Activated naive CD4-positive, alpha-beta T cell treated with anti-CD3 and anti-CD28 coated beads for 36 hours (primary cell): Measurements from ENCODE around the gene CDK12. TPM values are rescaled to one million over a fixed set of nuclear protein-coding genes. Genes with fewer than 3 reads are reported as not detected.

ENCODE experiments used
- CTCF ChIA-PET: fragments of 350-600 bp; sonication (Branson Sonifier 250); formaldehyde crosslinking; loops from one replicate; lab custom pipeline; 2021; ENCODE audit warnings: antibody characterized with exemption; lab: Charles Lee
- DNase-seq: peaks from one replicate; pipeline ENCODE4 v3.0.0-alpha.2; 2020
- H3K27ac Mint-ChIP-seq: one replicate; pipeline ENCODE4 v1.8.0; 2021; ENCODE audit warnings: mild to moderate bottlenecking, mixed read lengths
- H3K27me3 Mint-ChIP-seq: one replicate; pipeline ENCODE4 v1.8.0; 2021; ENCODE audit warnings: low read depth, mixed read lengths
- H3K36me3 Mint-ChIP-seq: one replicate; pipeline ENCODE4 v1.8.0; 2021; ENCODE audit warnings: low read depth, mixed read lengths
- H3K4me1 Mint-ChIP-seq: one replicate; pipeline ENCODE4 v1.8.0; 2021; ENCODE audit warnings: low read depth, mixed read lengths
- H3K4me3 Mint-ChIP-seq: one replicate; pipeline ENCODE4 v1.8.0; 2021; ENCODE audit warnings: mild to moderate bottlenecking, moderate library complexity, mixed read lengths
- H3K9me3 Mint-ChIP-seq: one replicate; pipeline ENCODE4 v1.8.0; 2021; ENCODE audit warnings: mixed read lengths
- intact Hi-C: fragments of 100-400 bp; cut with micrococcal nuclease; formaldehyde crosslinking; loops from one replicate; pipeline ENCODE4 v1.15.1; 2023
- total RNA-seq, 2 experiments: library from RNA; stranded (reverse); gene quantifications; one replicate each; pipeline ENCODE4 v1.2.3, GENCODE V29; 2021

CDK12 gene
- total RNA-seq, 2 experiments from 2014 or later = 49.8 to 51.0 TPM

- Mint-ChIP-seq H3K27ac (no peak overlapping the region), H3K36me3 (peaks cover 21% of the 10 kb centered on the region), H3K4me1 (no peaks in the 10 kb centered on the region), H3K9me3 (no peaks in the 10 kb centered on the region), H3K27me3 (no peaks in the 10 kb centered on the region), H3K4me3 (no peak overlapping the region)
- CTCF ChIA-PET = interaction anchor here (9.6 kb wide), 1 partner anchor 67 kb away, joined by 110 read pairs; no protein-coding TSS in a partner anchor
- DNase-seq = no peak
- intact Hi-C loops = no loop called here
Observed at GRCh38 chr17:39555368-39555767, 94.1 kb downstream of the CDK12 start.

DNA sequence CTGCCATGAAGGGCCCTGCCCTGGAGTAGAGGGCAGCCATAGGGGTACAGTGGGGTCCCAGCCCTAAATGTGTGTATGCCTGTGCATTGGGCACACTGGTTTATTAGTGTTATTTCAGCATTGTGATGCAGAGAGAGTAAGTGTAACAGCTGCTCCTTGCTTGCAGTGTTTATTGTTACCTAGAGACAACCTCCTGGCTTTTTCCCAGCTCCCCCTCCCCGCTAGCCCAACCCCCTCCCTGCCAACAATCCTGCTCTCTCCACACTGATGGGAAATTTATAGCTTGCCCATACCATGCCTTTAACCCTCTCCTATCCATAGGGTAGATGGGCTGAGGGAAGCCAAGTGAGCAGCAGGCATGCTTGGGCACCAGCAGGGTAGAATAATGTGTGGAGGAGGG is 95.1 kb downstream of the CDK12 start:
- Mint-ChIP-seq H3K36me3 (peaks cover 16% of the 10 kb centered on the region), H3K27ac (no peak overlapping the region), H3K27me3 (no peaks in the 10 kb centered on the region), H3K4me3 (no peak overlapping the region), H3K9me3 (no peaks in the 10 kb centered on the region), H3K4me1 (no peaks in the 10 kb centered on the region)
- DNase-seq = no peak
- intact Hi-C loops = no loop called here
- CTCF ChIA-PET = interaction anchor here (0.9 to 1.5 kb wide), 2 partner anchors 15 to 63 kb away, joined by 3 to 5 read pairs; no protein-coding TSS in a partner anchor

DNA sequence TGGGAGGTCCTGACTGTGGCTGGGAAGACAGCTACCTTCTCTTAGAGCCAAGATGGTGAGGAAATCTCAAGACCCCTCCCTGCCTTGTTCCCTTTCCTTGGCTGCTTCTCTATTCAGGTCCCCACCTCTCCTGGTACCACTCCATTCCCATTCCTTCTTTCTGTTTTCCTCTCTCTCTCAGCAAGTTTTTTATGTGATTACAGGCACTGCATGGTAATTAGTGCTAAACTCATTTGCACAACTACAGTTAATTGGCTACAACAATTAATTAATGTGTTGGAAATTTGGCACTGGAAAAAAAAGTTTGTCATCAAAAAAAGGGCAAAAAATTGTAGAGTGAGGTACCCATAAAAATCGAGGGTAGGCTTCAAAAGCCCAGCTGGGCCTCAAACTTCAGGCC is 101.1 kb downstream of the CDK12 start:
- H3K27me3 Mint-ChIP-seq = no peaks in the 10 kb centered on the region

GRCh38 chr17:39562976-39563375 is 101.7 kb downstream of the CDK12 start:
- Mint-ChIP-seq H3K36me3 (peaks cover 22% of the 10 kb centered on the region), H3K9me3 (no peaks in the 10 kb centered on the region), H3K27me3 (no peaks in the 10 kb centered on the region), H3K4me3 (no peak overlapping the region), H3K27ac (no peak overlapping the region), H3K4me1 (no peaks in the 10 kb centered on the region)
- intact Hi-C loops = no loop called here
- no peak for DNase-seq
- CTCF ChIA-PET = no interaction called here

More for the DNA sequence above, 101.1 kb downstream of the CDK12 start:
- CTCF ChIA-PET = no interaction called here
- Mint-ChIP-seq H3K27ac (no peak overlapping the region), H3K9me3 (no peaks in the 10 kb centered on the region), H3K36me3 (peaks cover 23% of the 10 kb centered on the region), H3K4me1 (no peaks in the 10 kb centered on the region), H3K4me3 (no peak overlapping the region)
- no peak for DNase-seq
- intact Hi-C loops = no loop called here

GRCh38 chr17:39563476-39563875 is 102.2 kb downstream of the CDK12 start:
- H3K36me3 Mint-ChIP-seq = peaks cover 27% of the 10 kb centered on the region
- intact Hi-C loops = no loop called here
- H3K27me3 Mint-ChIP-seq = no peaks in the 10 kb centered on the region
- no peak for DNase-seq
- CTCF ChIA-PET = no interaction called here
- no peaks in the 10 kb centered on the region for H3K9me3 Mint-ChIP-seq
- H3K4me3 Mint-ChIP-seq = no peak overlapping the region
- H3K27ac Mint-ChIP-seq = no peak overlapping the region
- no peaks in the 10 kb centered on the region for H3K4me1 Mint-ChIP-seq

DNA sequence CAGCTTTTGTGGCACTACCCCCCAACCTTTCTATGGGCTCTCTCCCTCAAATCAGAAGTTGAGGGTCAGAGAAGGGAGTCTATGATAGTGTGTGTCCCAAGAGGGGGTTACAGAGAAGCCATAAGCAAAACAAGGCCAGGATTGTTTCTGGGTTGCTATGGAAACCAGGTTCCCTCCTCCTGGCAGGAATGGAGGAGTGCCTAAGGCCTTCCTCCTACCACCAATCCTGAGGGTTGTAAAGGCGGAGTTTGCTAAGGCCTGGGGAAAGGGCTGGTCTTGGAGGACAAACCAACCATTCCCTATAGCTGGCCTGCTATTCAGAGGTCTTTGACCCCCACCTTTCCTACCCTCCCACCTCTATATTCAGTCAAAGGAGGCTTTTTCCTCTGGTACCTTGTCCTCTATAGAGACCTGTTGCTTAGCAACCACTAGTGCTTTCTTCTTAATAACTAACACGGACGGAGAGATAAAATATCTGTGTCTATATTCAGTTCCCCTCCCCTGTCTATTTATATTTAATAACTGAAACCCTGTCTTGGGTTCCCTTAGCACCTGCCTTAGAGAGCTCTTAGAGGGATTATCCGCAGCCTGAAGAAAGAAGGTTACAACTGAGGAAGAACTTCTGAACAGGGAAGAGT is 103.0 kb downstream of the CDK12 start:
- intact Hi-C loops = no loop called here
- Mint-ChIP-seq H3K27me3 (no peaks in the 10 kb centered on the region), H3K4me1 (no peaks in the 10 kb centered on the region), H3K9me3 (no peaks in the 10 kb centered on the region), H3K36me3 (peaks cover 33% of the 10 kb centered on the region), H3K27ac (no peak overlapping the region), H3K4me3 (no peak overlapping the region)
- CTCF ChIA-PET = interaction anchor here (1.6 kb wide), 1 partner anchor 57 kb away, joined by 4 read pairs; no protein-coding TSS in a partner anchor
- no peak for DNase-seq

DNA sequence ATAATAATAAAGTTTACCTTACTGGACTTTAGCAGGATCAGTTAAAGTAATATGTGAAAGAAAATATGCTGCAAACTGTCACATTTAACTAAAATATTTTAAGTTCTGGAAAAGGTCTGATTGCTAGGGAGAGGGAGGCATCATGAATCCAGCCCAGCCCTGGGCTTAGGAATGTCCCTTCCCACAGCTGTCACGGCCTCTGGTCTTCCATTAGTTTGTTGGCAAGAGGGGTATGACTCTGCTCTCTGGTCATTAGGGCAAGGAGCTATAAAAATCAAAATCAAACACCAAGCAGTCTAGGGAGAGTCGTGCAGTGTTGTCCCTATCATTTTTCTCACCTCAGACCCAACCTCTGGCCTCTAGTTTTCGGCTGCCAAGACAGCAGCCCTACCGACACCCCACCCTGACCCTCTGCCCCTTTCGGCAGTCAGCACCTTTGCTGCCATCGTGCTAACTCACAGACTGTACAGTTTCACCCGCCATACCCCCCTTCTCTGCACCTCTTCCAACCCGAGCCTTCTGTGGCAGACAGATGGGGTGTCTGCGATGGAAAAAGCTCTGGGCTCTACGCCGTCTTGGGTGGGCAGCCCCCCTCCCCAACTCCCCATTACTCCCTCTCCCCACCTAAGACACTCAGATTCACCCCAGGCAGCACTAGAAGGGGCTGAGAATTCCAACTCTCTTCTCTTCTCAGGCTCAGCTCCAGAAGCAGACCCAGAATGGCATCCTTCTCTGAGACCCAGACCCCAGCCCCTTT is 105.0 kb downstream of the CDK12 start:
- no peaks in the 10 kb centered on the region for H3K4me1 Mint-ChIP-seq
- intact Hi-C loops = no loop called here
- no peak for DNase-seq
- peaks cover 42% of the 10 kb centered on the region for H3K36me3 Mint-ChIP-seq
- H3K27me3 Mint-ChIP-seq = no peaks in the 10 kb centered on the region
- no peak overlapping the region for H3K4me3 Mint-ChIP-seq
- peaks cover 4% of the 10 kb centered on the region for H3K9me3 Mint-ChIP-seq
- CTCF ChIA-PET = interaction anchor here (1.0 to 1.2 kb wide), 2 partner anchors 18 to 28 kb away, joined by 3 to 5 read pairs; no protein-coding TSS in a partner anchor
- H3K27ac Mint-ChIP-seq = no peak overlapping the region

- Mint-ChIP-seq H3K36me3 (peaks cover 44% of the 10 kb centered on the region), H3K27ac (no peak overlapping the region), H3K4me1 (peaks cover 2% of the 10 kb centered on the region), H3K9me3 (peaks cover 6% of the 10 kb centered on the region), H3K27me3 (no peaks in the 10 kb centered on the region), H3K4me3 (no peak overlapping the region)
- intact Hi-C loops = no loop called here
- CTCF ChIA-PET = interaction anchor here (1.1 kb wide), 1 partner anchor 21 kb away, joined by 3 read pairs; no protein-coding TSS in a partner anchor
- no peak for DNase-seq
Observed at GRCh38 chr17:39568702-39569101, 107.4 kb downstream of the CDK12 start.

- H3K27ac Mint-ChIP-seq = no peak overlapping the region
- intact Hi-C loops = no loop called here
- peaks cover 44% of the 10 kb centered on the region for H3K36me3 Mint-ChIP-seq
- DNase-seq = no peak
- H3K4me1 Mint-ChIP-seq = peaks cover 5% of the 10 kb centered on the region
- H3K4me3 Mint-ChIP-seq = no peak overlapping the region
- peaks cover 3% of the 10 kb centered on the region for H3K27me3 Mint-ChIP-seq
- peaks cover 6% of the 10 kb centered on the region for H3K9me3 Mint-ChIP-seq
- CTCF ChIA-PET = interaction anchor here (1.1 kb wide), 1 partner anchor 21 kb away, joined by 3 read pairs; no protein-coding TSS in a partner anchor
Observed at GRCh38 chr17:39569126-39569525, 107.8 kb downstream of the CDK12 start.

DNA sequence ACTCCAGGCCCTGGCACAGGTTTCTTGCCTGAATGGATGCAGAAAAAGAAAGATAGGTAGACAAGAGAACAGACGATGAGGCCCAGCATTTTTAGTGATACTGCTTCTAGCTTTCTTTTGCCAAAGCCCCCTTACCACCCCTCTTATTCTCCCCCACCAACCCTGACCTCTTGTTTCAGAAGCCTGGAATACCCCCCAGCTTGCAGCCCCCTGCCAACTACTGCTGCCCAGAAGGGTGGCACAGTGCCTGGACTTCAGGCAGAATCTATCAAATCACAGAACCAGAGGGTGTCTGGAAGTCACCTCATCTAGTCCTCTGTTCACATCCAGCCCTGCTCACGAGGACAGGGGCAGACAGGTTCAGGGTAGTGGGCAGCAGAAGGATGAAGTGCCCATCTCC is 110.8 kb downstream of the CDK12 start:
- no peak for DNase-seq
- Mint-ChIP-seq H3K4me1 (peaks cover 5% of the 10 kb centered on the region), H3K27ac (no peak overlapping the region), H3K27me3 (peaks cover 10% of the 10 kb centered on the region), H3K9me3 (peaks cover 6% of the 10 kb centered on the region), H3K4me3 (no peak overlapping the region), H3K36me3 (peaks cover 31% of the 10 kb centered on the region)
- intact Hi-C loops = no loop called here
- CTCF ChIA-PET = interaction anchor here (0.8 to 1.8 kb wide), 3 partner anchors 15 to 96 kb away, joined by 3 to 5 read pairs (median 3); partner anchors contain the start of gene PNMT

GRCh38 chr17:39573447-39574298 is 112.4 kb downstream of the CDK12 start:
- intact Hi-C loops = no loop called here
- Mint-ChIP-seq H3K27ac (no peak overlapping the region), H3K9me3 (peaks cover 6% of the 10 kb centered on the region), H3K36me3 (peaks cover 21% of the 10 kb centered on the region), H3K4me3 (peak overlapping the region; percentile 82), H3K27me3 (peaks cover 10% of the 10 kb centered on the region), H3K4me1 (peaks cover 5% of the 10 kb centered on the region)
- DNase-seq = peak; percentile 55
- CTCF ChIA-PET = interaction anchor here (0.6 to 1.8 kb wide), 3 partner anchors 25 to 324 kb away, joined by 3 to 5 read pairs (median 4); no protein-coding TSS in a partner anchor

- no peak for DNase-seq
- CTCF ChIA-PET = interaction anchor here (0.6 to 2.2 kb wide), 3 partner anchors 29 to 266 kb away, joined by 3 to 10 read pairs (median 7); no protein-coding TSS in a partner anchor
Observed at GRCh38 chr17:39576187-39576586, 114.9 kb downstream of the CDK12 start.

More at GRCh38 chr17:39576187-39576586, 114.9 kb downstream of the CDK12 start:
- Mint-ChIP-seq H3K4me3 (no peak overlapping the region), H3K27ac (no peak overlapping the region), H3K27me3 (peaks cover 10% of the 10 kb centered on the region), H3K9me3 (peaks cover 3% of the 10 kb centered on the region), H3K4me1 (peaks cover 5% of the 10 kb centered on the region), H3K36me3 (peaks cover 5% of the 10 kb centered on the region)
- intact Hi-C loops = no loop called here
